Skin of body (tissue), 2 donors: Measurements from ENCODE around the gene RTF1. TPM values are rescaled to one million over a fixed set of nuclear protein-coding genes. Genes with fewer than 3 reads are reported as not detected.
"Not testable (repeated sequence)": the region's sequence is repeated elsewhere in the genome, so short reads cannot be mapped to it uniquely, and the experiment has no call there.

Source experiments
- DNase-seq: peaks from one replicate; lab custom pipeline; 2025; lab: John Stamatoyannopoulos, UW
- total RNA-seq: library from RNA; depleted of rRNA; stranded (reverse); fragments of >200 nt; gene quantifications from one replicate; pipeline ENCODE4 v1.2.3, GENCODE V29; 2014

Gene RTF1
- total RNA-seq = 21.5 TPM

GRCh38 chr15:41416742-41417417, at the start of gene RTF1:
Gene RTF1, plus strand, starts transcription at chr15:41417095. Its CDS starts 21 bp downstream, at chr15:41417116.
- DNase-seq = peak; percentile 84

GRCh38 chr15:41367418-41367817, 49.5 kb upstream of the RTF1 start:
- DNase-seq = no peak

- no peak for DNase-seq
These were observed 38.9 kb upstream of the RTF1 start for GRCh38 chr15:41377978-41378377.

GRCh38 chr15:41383974-41384749, 32.7 kb upstream of the RTF1 start:
- DNase-seq = not testable (repeated sequence)

GRCh38 chr15:41387646-41388045, 29.2 kb upstream of the RTF1 start:
- no peak for DNase-seq

- DNase-seq = no peak
These were observed 24.2 kb upstream of the RTF1 start for GRCh38 chr15:41392659-41393058.

GRCh38 chr15:41394924-41395323, 22.0 kb upstream of the RTF1 start:
- no peak for DNase-seq

- DNase-seq = no peak
These were observed 20.8 kb upstream of the RTF1 start for GRCh38 chr15:41396111-41396510.

- DNase-seq = no peak
These were observed 15.0 kb upstream of the RTF1 start for GRCh38 chr15:41401904-41402267.

- DNase-seq = no peak
These were observed 9.6 kb upstream of the RTF1 start for GRCh38 chr15:41407341-41407740.

GRCh38 chr15:41408234-41408641, 8.7 kb upstream of the RTF1 start:
- DNase-seq = no peak

GRCh38 chr15:41411031-41411430, 5.9 kb upstream of the RTF1 start:
- no peak for DNase-seq

- DNase-seq = no peak
These were observed 5.5 kb upstream of the RTF1 start for GRCh38 chr15:41411441-41411840.

GRCh38 chr15:41416128-41416741, 660 bp upstream of the RTF1 start:
- DNase-seq = no peak

- DNase-seq = no peak
These were observed 712 bp downstream of the RTF1 start for GRCh38 chr15:41417418-41418195.

- no peak for DNase-seq
These were observed 7.2 kb downstream of the RTF1 start for GRCh38 chr15:41423979-41424659.

GRCh38 chr15:41424809-41425208, 7.9 kb downstream of the RTF1 start:
- no peak for DNase-seq

- DNase-seq = not testable (repeated sequence)
These were observed 9.0 kb downstream of the RTF1 start for GRCh38 chr15:41425907-41426306.

- DNase-seq = no peak
These were observed 12.4 kb downstream of the RTF1 start for GRCh38 chr15:41429003-41429890.
